HG03025 (cell line): ENCODE data around the gene CLIP1.
"Not testable (repeated sequence)": the region's sequence is repeated elsewhere in the genome, so short reads cannot be mapped to it uniquely, and the experiment has no call there.

Source experiments
- ATAC-seq: cut with Tn5 transposase; IDR thresholded peaks from one replicate; pipeline ENCODE4 v1.9.1; 2021; ENCODE audit warnings: mild to moderate bottlenecking, moderate library complexity; ENCODE audit not compliant: unreplicated experiment, low FRiP score

The CLIP1 gene

DNA sequence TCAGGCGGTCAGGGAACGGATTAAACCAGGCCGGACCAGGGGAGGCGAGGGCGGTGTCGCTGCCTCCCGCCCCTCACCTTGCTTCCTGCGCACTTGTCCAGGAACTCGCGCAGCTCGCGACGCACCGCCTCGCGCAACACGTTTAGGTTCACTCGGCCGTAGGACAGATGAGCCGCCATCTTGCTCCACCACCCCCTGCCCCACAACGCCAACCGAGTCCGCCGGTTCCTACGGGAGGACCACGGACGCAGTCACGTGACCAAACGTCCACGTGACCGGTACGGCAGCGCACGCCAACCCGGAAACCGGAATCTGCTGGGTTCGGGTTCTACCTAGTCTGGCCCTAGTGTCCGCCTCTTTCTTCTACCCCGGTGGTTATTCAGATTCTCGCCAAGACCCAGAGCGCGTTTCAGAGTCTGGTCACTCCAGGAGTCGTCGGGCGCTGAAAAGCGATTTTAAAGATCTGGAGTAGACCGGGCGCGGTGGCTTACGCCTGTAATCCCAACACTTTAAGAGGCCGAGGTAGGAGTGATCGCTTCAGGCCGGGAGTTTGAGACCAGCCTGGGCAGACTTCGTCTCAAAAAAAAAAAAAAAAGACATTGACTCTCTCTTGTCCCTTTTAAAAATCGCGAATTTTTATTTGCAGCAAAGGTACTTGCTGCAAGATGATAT lies 156.1 kb downstream of the CLIP1 start, which contains the start of gene VPS33A:
Gene VPS33A (minus strand): TSS at position 265 of the 672 bp plus-strand sequence. CDS start 86 bp downstream, at position 179.
- peak; percentile 80 for ATAC-seq

DNA sequence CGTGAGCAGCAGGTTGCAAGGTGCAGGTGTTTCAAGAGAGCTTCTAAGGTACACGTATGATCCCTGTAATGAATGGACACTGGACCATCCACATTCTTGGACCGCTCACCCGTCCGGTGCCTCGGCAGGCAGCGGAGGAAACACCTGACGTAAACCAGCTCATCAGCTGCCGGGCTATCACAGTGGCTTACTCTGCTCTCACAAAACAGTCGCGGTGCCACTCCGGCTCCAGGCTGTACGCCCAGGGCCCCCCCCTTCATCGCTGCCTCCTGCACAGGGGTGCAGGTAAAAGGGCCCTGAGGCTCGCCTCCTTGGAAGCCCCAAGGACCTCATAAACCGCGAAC lies 156.6 kb downstream of the CLIP1 start:
- ATAC-seq, result no peak

- no peak for ATAC-seq
These were observed 157.0 kb downstream of the CLIP1 start for GRCh38 chr12:122265476-122265875.

DNA sequence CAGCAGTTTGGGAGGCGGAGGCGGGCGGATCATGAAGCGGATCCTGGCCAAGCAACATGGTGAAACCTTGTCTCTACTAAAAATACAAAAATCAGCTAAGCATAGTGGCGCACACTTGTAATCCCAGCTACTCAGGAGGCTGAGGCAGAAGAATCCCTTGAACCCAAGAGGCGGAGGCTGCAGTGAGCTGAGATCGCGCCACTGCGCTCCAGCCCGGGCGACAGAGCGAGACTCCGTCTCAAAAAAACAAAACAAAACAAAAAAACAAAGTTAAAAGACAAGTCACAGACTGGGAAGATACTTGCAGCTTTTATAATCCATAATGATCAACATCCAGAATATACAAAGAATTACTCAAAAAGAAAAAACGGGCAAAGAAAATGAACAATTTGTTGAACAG lies 161.7 kb downstream of the CLIP1 start:
- ATAC-seq, result not testable (repeated sequence)

DNA sequence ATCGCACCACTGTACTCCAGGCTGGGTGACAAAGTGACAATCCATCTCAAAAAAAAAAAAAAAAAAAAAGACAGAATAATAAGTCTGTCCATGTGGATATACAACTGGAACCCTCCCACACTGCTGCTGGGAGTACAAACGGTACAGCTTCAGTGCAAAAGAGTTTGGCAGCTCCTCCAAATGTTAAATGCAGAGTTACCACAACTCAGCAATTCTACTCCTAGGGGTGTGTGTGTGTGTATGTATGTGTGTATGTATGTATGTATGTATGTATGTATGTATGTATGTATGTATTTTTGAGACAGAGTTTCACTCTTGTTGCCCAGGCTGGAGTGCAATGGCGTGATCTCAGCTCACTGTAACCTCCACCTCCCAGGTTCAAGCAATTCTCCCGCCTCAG lies 163.5 kb downstream of the CLIP1 start:
- not testable (repeated sequence) for ATAC-seq

DNA sequence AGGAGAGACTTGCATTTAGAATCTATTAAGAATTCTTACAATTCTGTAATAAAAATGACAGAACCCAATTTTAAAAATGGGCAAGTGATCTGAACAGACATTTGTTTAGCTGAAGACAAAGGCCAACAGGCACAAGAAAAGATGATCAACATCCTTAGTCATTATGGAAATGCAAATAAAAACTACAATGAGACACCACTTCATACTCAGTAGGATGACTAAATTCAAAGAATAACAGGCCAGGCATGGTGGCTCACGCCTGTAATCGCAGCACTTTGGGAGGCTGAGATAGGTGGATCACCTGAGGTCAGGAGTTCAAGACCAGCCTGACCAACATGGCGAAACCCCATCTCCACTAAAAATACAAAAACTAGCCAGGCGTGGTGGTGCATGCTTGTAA lies 164.0 kb downstream of the CLIP1 start:
- not testable (repeated sequence) for ATAC-seq

- ATAC-seq, result no peak
These were observed 171.9 kb downstream of the CLIP1 start for GRCh38 chr12:122250536-122250935.

GRCh38 chr12:122250047-122250446 lies 172.4 kb downstream of the CLIP1 start:
- ATAC-seq, result no peak

DNA sequence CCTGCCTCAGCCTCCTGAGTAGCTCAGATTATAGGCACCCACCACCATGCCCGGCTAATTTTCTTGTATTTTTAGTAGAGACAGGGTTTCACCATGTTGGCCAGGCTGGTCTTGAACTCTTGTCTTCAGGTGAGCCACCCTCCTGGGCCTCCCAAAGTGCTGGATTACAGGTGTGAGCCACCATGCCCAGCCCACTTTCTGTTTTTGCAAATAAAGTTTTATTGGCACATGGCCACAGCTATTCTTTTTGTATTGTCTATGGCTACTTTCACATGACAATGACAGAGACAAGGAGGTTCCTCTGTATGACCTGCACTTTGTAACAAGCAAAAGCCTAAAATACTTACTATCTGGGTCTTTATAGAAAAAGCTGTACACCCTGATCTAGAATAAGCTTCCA lies 176.9 kb downstream of the CLIP1 start:
- ATAC-seq, result no peak

GRCh38 chr12:122244565-122245371 lies 177.7 kb downstream of the CLIP1 start:
- ATAC-seq, result no peak

DNA sequence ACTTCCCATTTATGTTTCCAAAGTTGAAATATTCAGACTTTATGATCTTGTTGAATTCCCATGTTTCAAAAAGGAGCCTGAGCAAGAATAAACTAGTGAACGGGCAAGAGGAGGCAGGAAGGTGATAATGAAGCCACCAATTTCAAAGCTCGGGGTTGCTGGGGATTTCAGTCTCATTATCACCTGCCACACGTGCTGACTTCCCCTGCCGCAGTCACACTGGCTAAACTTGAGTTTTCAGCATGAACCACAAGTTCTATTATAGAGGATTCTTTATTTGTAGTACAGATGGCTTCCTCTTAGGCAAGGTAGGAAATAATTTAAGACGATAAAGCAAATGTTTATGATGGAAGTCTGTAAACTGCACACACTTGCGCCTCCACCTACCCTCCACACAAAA lies 178.5 kb downstream of the CLIP1 start:
- ATAC-seq, result no peak

DNA sequence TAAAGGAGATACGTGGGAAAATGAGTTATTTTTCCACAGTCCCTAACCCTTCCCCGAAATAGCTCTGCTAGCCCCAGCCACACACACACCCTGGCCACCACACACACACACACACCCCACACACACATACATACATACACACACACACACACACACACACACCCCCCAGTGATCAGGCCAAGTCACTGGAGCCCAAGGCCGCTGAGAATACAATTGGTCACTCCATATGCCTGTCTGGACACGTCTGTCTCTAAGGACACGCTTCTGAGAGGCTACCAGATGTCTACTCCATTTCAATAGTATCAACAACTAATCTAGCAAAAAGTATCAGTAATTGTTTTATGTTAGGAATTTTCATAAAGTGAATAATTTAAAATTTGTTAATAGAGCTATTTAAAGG lies 183.6 kb downstream of the CLIP1 start:
- ATAC-seq, result no peak

DNA sequence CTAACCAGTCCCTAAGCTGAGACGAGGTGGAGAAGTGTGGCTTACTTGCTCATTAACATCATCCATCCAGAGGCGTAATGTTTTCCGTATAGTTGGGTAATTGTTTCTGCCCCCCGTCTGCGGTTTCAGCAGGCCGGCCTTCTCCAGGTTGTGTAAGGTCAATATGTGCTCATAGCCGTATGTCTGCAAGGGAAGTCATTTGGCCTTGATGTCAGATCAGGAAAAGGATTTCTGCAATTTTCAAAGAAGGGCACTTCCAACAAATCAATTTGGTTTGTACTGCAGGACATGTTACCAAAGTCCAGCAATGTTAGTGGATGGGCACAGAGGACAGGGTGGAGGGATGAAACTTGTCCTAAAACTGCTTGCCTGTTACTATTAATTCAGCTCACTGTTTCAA lies 186.7 kb downstream of the CLIP1 start:
- ATAC-seq, result no peak

- ATAC-seq, result no peak
These were observed 189.8 kb downstream of the CLIP1 start for GRCh38 chr12:122232691-122233090.

DNA sequence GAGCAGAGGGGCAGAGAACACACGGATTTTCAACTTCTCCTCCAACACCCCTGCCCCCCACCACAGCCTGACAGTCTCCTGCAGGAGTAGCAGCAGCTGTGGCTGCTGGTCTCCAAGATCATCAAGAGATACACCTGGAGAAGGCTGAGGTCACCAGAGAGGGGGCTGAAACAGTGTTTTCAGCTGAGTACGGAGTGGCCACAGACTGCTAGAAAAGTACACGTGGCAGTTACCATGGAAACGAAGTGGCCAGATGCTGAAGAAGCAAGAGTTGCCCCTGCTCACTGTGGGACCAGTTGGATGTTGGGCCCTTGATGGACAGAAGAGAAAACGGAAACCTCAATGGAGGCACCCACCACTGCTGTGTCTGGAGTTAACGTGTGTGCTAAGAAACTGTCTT lies 191.7 kb downstream of the CLIP1 start:
- ATAC-seq, result no peak

DNA sequence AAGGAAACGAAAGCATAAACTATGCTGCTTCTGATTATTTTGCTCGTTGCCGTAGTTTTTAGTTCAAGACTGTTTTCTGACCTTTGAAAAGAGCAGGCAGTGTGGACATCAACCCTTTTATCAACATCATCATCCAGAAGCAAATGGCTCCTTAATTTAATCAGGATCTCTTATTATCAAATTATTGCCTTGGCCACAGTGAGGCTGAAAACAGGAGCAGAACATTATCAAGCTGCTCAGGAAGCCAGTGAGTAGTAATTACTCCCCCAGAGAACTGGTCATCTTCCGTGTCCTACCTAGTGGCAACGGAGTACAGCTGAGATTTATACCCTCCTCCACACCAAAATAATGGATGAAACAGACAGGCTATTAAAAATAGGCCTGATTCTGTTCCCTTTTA lies 194.4 kb downstream of the CLIP1 start:
- ATAC-seq, result no peak

DNA sequence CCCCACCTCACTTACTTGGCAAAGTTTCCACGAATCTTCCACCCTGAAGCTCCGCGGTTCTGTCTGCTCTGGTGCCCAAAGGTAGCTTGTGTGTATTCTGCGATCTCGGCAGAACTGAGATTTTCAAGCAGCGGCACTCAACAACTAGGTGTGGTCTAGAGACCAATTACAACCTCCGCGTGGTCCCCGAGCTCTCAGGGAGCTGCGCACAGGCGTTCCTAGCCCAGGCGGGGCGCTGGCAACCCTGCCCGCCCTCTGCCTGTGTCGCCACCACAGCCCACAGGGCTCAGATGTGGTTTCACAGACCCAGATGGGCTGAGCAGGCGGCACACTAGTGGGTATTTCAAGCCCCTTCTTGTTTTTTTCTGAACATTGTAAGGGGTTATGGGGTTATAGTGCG lies 195.1 kb downstream of the CLIP1 start:
- ATAC-seq, result no peak

GRCh38 chr12:122226366-122227125 lies 195.9 kb downstream of the CLIP1 start:
- ATAC-seq, result no peak

DNA sequence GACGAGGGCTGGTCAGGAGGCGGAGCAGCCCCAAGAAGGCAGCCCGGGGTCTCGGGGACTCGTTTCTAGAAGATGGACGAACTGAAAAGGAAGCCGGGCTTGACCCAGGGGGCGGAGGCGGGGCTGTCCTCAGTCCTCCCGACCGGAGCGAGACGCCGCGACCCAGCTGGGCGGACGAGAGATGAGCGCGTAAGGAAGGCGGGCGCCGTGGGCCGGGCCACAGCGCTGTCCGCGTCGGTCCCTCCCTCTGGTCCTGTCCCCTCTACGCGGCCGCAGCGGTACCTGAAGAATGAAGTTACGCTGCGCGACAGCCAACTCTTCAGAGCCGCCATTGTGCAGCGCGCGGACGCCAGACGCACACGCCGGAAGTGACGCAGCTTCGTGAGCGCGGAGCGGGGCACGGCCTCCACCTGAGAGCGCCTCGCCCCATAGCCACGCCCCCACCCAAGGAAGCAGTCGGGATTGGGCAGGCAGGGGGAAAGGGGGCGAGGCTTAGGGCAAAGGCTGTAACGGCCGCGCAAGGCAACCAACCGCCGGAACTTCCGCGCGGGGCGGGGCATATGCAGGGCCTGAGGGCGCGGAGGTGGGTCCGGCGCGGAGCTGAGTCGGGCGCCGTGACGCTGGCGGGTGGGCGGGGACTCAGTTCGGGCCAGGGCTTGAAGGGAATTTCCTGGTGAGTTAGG lies 196.6 kb downstream of the CLIP1 start, which contains the start of gene DIABLO:
Gene DIABLO (minus strand): TSS at position 370 of the 683 bp plus-strand sequence. CDS start 38 bp downstream, at position 332.
- ATAC-seq, result peak; percentile 87
